Measurements from ENCODE around the gene GTF3A.
A peak's percentile ranks its signal among the peaks of the same experiment; 100 is the strongest.

GRCh38 chr13:27379694-27380641, 44.5 kb upstream of the GTF3A start:
- TF ChIP-seq NR2C2 (CRISPR knock-in tag; IDR thresholded peaks at IDR 0.05) (no peak), CTCF (IDR thresholded peaks at IDR 0.05) (peak; percentile 73), USF1 (CRISPR knock-in tag; IDR thresholded peaks at IDR 0.05) (no peak), MAX (CRISPR knock-in tag; IDR thresholded peaks at IDR 0.05) (no peak), E2F4 (CRISPR knock-in tag; IDR thresholded peaks at IDR 0.05; ENCODE audit: borderline replicate concordance, low read depth) (no peak), PRDM15 (CRISPR knock-in tag; IDR thresholded peaks at IDR 0.05) (no peak), GABPB1 (CRISPR knock-in tag; IDR thresholded peaks at IDR 0.05) (no peak), NFYB (CRISPR knock-in tag; conservative IDR thresholded peaks at IDR 0.05; ENCODE audit: low read depth) (no peak), CBFB (CRISPR knock-in tag; IDR thresholded peaks at IDR 0.05; ENCODE audit: low read depth) (no peak)

Data from WTC11 (cell line).